Smooth muscle cell (in vitro differentiated cells): ENCODE data around the gene UPF3B. TPM values are rescaled to one million over a fixed set of nuclear protein-coding genes. Genes with fewer than 3 reads are reported as not detected.
"Not testable (repeated sequence)": the region's sequence is repeated elsewhere in the genome, so short reads cannot be mapped to it uniquely, and the experiment has no call there.

Experiments
- DNase-seq: peaks from one replicate; lab custom pipeline; 2025; ENCODE audit not compliant: unreplicated experiment; lab: John Stamatoyannopoulos, UW
- H2AFZ ChIP-seq: fragments of 200-600 bp; sonication (generic); 2 replicates; pipeline ENCODE4 v1.6.0; 2016; ENCODE audit warnings: antibody characterized with exemption, low read depth, mild to moderate bottlenecking
- H3F3A ChIP-seq: fragments of 200-600 bp; sonication (generic); 2 replicates; pipeline ENCODE4 v1.6.0; 2017; ENCODE audit warnings: antibody characterized with exemption, low read depth
- H3K27ac ChIP-seq: fragments of 200-600 bp; sonication (generic); 2 replicates; pipeline ENCODE4 v1.5.1; 2016; ENCODE audit warnings: low read depth, mild to moderate bottlenecking
- H3K27me3 ChIP-seq: fragments of 200-600 bp; sonication (generic); 2 replicates; pipeline ENCODE4 v1.6.1; 2016; ENCODE audit warnings: low read depth, mild to moderate bottlenecking
- H3K36me3 ChIP-seq: fragments of 200-600 bp; sonication (generic); 2 replicates; pipeline ENCODE4 v1.5.1; 2016; ENCODE audit warnings: low read depth
- H3K4me1 ChIP-seq: fragments of 200-600 bp; sonication (generic); 2 replicates; pipeline ENCODE4 v1.5.1; 2016; ENCODE audit warnings: low read depth
- H3K4me2 ChIP-seq: fragments of 200-600 bp; sonication (generic); 2 replicates; pipeline ENCODE4 v1.6.0; 2016; ENCODE audit warnings: mild to moderate bottlenecking
- H3K4me3 ChIP-seq: fragments of 200-600 bp; sonication (generic); 2 replicates; pipeline ENCODE4 v1.5.1; 2016; ENCODE audit warnings: mild to moderate bottlenecking
- H3K79me2 ChIP-seq: fragments of 200-600 bp; sonication (generic); 2 replicates; pipeline ENCODE4 v1.6.0; 2016; ENCODE audit warnings: low read depth, mild to moderate bottlenecking
- H3K9ac ChIP-seq: fragments of 200-600 bp; sonication (generic); 2 replicates; pipeline ENCODE4 v1.6.0; 2016; ENCODE audit warnings: low read depth
- H3K9me3 ChIP-seq: fragments of 200-600 bp; sonication (generic); replicated peaks from 2 replicates; pipeline ENCODE4 v1.5.1; 2016; ENCODE audit warnings: low read depth
- H4K20me1 ChIP-seq: fragments of 200-600 bp; sonication (generic); 2 replicates; pipeline ENCODE4 v1.6.0; 2016; ENCODE audit warnings: low read depth
- WGBS: methylation state at CpG from one replicate; pipeline ENCODE4 v1.1.7; 2016; ENCODE audit warnings: low lambda C conversion rate; 5-methylcytosine and 5-hydroxymethylcytosine counted together
- polyA plus RNA-seq: library from polyadenylated mRNA; unstranded; fragments of >200 nt; fragmentation: Nextera tagmentation; extraction: Ambion mirVana; gene quantifications from 2 replicates; pipeline ENCODE4 v1.2.1, GENCODE V29; 2016
- total RNA-seq: library from RNA; depleted of rRNA; stranded (reverse); fragments of >200 nt; gene quantifications from 2 replicates; pipeline ENCODE4 v1.2.3, GENCODE V29; 2014
- TF ChIP-seq, protein P1 (sequence below): fragments of 200-600 bp; sonication (generic); IDR thresholded peaks from 2 replicates; pipeline ENCODE4 v1.5.1; 2017; ENCODE audit warnings: borderline replicate concordance, mild to moderate bottlenecking, antibody characterized with exemption; ENCODE audit not compliant: insufficient read depth, poor library complexity, severe bottlenecking

UPF3B gene
- total and polyA plus RNA-seq, 2 experiments from 2014 or later: 2.8 to 7.9 TPM

DNA sequence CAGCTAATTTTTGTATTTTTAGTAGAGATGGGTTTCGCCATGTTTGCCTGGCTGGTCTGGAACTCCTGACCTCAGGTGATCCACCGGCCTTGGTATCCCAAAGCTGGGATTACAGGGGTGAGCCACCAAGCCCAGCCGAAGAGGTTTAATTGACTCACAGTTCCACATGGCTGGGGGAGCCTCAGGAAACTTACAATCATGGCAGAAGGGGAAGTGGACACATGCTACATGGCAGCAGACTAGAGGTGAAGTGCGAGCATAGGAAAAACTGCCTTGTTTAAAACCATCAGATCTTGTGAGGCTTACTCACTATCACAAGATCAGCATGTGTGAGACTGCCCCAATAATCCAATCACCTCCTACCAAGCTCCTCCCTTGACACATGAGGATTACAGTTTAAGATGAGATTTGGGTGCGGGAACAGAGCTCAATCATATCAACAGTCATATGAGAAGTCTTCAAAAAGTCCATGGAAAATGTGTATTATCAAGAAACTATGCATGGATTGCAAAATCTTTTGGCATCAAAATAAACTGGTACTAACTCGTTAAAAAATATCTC, 35.6 kb downstream of the UPF3B start:
- Histone ChIP-seq H3K27me3 (no peaks in the 10 kb centered on the region), H3K9ac (no peak overlapping the region), H3K4me2 (no peak overlapping the region), H3K4me3 (no peak overlapping the region), H2AFZ (no peak overlapping the region), H4K20me1 (no peaks in the 10 kb centered on the region), H3K36me3 (no peaks in the 10 kb centered on the region), H3K9me3 (no peaks in the 10 kb centered on the region), H3K79me2 (no peaks in the 10 kb centered on the region), H3F3A (no peaks in the 10 kb centered on the region), H3K27ac (no peak overlapping the region), H3K4me1 (no peaks in the 10 kb centered on the region)
- TF ChIP-seq, protein P1, sequence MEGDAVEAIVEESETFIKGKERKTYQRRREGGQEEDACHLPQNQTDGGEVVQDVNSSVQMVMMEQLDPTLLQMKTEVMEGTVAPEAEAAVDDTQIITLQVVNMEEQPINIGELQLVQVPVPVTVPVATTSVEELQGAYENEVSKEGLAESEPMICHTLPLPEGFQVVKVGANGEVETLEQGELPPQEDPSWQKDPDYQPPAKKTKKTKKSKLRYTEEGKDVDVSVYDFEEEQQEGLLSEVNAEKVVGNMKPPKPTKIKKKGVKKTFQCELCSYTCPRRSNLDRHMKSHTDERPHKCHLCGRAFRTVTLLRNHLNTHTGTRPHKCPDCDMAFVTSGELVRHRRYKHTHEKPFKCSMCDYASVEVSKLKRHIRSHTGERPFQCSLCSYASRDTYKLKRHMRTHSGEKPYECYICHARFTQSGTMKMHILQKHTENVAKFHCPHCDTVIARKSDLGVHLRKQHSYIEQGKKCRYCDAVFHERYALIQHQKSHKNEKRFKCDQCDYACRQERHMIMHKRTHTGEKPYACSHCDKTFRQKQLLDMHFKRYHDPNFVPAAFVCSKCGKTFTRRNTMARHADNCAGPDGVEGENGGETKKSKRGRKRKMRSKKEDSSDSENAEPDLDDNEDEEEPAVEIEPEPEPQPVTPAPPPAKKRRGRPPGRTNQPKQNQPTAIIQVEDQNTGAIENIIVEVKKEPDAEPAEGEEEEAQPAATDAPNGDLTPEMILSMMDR: no peak
- 88% methylated on average over 6 of the region's 6 CpGs for WGBS
- no peak for DNase-seq

DNA sequence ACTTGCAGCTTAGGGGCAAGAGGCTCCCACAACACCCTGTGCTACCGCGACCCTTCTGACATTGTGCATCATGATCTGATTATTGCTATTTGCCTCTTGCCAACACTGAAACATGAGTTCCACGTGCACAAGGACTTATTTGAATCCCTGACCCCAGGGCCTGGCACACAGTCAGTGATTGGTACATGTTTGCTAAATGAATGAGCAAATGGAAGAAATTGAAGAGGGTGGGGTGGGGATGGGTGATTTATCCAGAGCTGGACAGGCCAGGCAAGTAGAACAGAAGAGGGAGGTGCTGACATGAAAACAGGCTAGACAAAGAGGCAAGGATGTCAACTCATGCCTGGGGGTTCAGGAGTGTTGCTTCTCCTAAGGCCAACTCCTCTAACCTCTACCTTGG, 36.5 kb downstream of the UPF3B start:
- no peak overlapping the region for H3K4me2 ChIP-seq
- TF ChIP-seq, protein P1: no peak
- DNase-seq: no peak
- H3K4me3 ChIP-seq: no peak overlapping the region
- H3K27ac ChIP-seq: no peak overlapping the region
- no peaks in the 10 kb centered on the region for H4K20me1 ChIP-seq
- H3F3A ChIP-seq: no peaks in the 10 kb centered on the region
- no peaks in the 10 kb centered on the region for H3K9me3 ChIP-seq
- H3K9ac ChIP-seq: no peak overlapping the region
- no peaks in the 10 kb centered on the region for H3K79me2 ChIP-seq
- H3K4me1 ChIP-seq: no peaks in the 10 kb centered on the region
- no peaks in the 10 kb centered on the region for H3K27me3 ChIP-seq
- no peaks in the 10 kb centered on the region for H3K36me3 ChIP-seq
- H2AFZ ChIP-seq: no peak overlapping the region
- 80% methylated on average over 3 of the region's 3 CpGs for WGBS

DNA sequence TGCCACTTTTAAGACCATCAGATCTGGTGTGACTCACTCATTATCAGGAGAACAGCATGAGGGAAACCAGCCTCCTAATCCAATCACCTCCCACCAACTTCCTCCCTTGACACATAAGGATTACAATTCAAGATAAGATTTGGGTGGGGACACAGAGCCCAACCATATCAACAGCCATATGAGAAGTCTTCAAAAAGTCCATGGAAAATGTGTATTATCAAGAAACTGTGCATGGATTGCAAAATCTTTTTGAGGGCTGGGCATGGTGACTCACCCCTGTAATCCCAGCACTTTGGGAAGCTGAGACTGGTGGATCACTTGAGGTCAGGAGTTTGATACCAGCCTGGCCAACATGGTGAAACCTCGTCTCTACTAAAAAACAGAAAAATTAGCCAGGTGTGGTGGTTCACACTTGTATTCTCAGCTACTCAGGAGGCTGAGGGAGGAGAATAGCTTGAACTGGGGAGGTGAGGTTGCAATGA, 43.5 kb downstream of the UPF3B start:
- no peak overlapping the region for H2AFZ ChIP-seq
- H3K9ac ChIP-seq: no peak overlapping the region
- no peaks in the 10 kb centered on the region for H3K9me3 ChIP-seq
- no peak for DNase-seq
- H3K27ac ChIP-seq: no peak overlapping the region
- no peak overlapping the region for H3K4me3 ChIP-seq
- H3K36me3 ChIP-seq: no peaks in the 10 kb centered on the region
- H3F3A ChIP-seq: no peaks in the 10 kb centered on the region
- no peaks in the 10 kb centered on the region for H3K4me1 ChIP-seq
- H3K79me2 ChIP-seq: no peaks in the 10 kb centered on the region
- H4K20me1 ChIP-seq: no peaks in the 10 kb centered on the region
- no peaks in the 10 kb centered on the region for H3K27me3 ChIP-seq
- TF ChIP-seq, protein P1: no peak
- H3K4me2 ChIP-seq: no peak overlapping the region
- 21% methylated on average over 1 of the region's 1 CpG for WGBS

DNA sequence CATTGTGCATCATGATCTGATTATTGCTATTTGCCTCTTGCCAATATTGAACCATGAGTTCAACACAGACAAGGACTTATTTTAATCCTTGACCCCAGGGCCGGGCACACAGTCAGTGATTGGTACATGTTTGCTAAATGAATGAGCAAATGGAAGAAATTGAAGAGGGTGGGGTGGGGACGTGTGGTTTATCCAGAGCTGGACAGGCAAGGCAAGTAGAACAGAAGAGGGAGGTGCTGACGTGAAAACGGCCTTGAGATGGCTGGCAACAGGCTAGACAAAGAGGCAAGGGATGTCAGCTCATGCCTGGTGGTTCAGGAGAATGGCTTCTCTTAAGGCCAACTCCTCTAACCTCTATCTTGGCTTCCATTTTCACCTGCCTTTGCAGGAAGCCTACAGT, 44.3 kb downstream of the UPF3B start:
- not testable (repeated sequence) for H3K4me1 ChIP-seq, H3K9me3 ChIP-seq, H3K4me3 ChIP-seq, H3K79me2 ChIP-seq, H3K27ac ChIP-seq, DNase-seq, H3K27me3 ChIP-seq, H3K9ac ChIP-seq, H3K36me3 ChIP-seq, H2AFZ ChIP-seq, H3F3A ChIP-seq, H3K4me2 ChIP-seq, H4K20me1 ChIP-seq
- 48% methylated on average over 2 of the region's 4 CpGs for WGBS
